ENCODE measurements around the gene FAM9C.
"Not testable (repeated sequence)": the region's sequence is repeated elsewhere in the genome, so short reads cannot be mapped to it uniquely, and the experiment has no call there.

The FAM9C gene

DNA sequence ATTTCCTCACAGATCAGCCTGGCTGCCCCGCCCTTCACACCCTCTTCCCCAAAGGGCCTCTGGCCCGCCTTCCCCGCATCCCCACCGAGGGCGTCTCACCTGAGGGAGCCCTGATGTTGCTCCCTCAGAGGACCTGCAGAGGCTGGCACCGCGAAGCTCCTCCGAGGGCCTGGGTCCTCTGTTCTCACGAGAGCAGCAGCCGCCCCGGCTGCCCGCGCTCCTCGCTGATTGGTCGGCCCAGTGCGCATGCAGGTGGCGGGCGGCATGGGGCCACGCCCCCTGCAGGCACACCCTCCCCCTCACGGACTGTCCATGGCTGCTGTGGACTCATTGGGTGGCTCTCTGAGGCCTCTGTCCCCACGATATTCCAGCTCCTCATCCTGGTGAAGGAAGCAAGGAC lies at the start of gene FAM9C:
TSS of gene FAM9C (minus strand) at position 180 of the 400 bp plus-strand sequence. CDS start 831 bp downstream, outside the sequence.
- DNase-seq (ENCODE audit: low read depth), result no peak

DNA sequence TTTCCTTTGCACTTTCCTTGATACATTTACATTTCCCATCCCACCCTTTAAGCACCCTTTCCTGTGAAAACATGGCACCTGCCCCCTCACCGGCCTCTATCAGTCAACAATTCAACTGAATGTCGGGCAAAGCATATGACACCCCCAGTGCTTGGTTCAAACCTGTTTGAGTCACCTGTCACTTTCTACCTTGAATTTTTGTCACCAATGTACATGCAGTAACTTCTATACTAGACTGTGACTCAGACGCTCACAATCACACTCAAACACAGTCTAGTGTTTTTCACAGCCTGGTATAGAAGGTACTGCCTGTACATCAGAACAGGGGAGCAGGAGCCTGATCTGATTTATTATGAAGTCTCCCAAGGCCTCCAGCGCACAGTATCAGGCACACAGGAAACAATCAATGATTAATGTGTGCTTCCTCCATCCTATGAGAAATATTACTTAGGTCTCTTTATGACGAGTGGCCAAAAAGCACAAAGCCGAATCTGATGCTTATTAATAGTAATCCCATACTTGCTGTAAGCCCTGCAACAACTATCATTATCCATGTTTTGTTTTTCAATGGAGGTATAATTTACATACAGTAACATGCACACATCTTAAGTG lies 49.2 kb upstream of the FAM9C start:
- no peak for DNase-seq (ENCODE audit: low read depth)

- DNase-seq (ENCODE audit: low read depth), result peak; percentile 66
These were observed 48.1 kb upstream of the FAM9C start for GRCh38 chrX:13092455-13092941.

DNA sequence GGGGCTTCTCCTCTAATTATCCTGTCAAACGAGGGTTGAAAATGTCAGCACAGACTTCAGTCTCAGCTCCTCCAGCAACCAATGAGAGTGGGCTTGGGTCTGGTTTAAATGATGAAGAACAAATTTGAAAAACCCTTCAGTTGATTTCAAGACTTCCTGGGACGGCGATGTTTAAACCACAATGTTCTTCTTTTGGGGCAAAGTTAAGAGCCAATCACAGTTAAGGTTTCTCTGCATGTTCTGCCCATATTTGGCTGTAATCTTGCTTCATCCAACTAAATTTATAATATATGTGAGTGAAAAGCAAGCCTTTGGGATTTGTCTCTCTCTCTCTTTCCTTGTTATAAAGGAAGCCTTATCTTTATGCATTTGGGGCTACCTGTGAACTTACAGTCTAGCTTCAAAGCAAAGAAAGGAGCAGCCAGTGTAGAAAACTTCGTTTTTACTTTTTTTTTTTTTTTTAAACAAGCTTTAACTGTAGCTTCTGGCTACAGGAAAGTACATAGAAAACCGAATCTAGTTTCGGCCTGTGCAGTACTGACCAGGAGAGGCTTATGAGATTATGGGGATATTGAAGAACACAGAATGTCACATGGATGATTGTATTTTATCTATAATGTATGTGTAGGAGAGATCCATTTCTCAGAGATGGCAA lies 46.8 kb upstream of the FAM9C start:
- no peak for DNase-seq (ENCODE audit: low read depth)

GRCh38 chrX:13090339-13091110 lies 46.1 kb upstream of the FAM9C start:
- DNase-seq (ENCODE audit: low read depth), result no peak

GRCh38 chrX:13090027-13090338 lies 45.6 kb upstream of the FAM9C start:
- no peak for DNase-seq (ENCODE audit: low read depth)

- DNase-seq (ENCODE audit: low read depth), result no peak
These were observed 43.7 kb upstream of the FAM9C start for GRCh38 chrX:13088156-13088487.

DNA sequence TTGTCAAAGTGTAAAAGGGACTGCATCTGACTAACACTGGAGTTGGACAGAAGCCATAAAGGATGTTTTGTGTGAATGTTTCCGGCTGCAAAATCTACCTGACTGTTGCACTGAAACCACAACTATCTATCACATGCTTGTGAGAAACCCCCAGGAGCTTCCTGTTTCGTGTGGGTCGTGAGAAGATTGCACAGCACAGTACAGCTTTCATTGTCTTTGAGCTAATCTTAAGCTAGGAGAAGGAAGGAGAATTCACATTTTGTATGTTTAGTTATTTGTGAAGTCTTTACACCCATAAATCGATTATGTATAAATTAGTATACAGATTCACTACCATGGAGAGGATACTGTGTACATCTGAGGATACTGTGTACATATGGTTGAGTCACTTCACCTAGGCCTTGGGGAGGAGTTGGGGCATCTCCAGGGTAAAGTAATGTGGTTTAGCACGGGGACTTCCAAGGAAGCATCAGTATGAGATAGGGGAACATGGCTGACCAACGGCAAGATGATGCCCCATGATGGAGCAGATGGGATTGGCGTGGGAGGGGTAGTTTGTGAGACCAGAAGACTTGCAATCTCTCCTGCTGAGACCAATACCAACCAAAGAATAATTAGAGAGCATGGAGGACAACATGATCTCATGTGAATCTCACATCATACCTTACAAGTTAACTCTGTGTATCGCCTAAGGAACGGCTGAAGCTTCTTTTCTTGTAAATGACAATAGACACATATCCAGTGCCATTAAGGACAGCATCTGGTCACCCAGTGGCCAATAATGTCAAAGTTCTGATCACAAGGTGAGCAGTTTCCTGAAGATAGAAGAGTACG lies 43.1 kb upstream of the FAM9C start:
- DNase-seq (ENCODE audit: low read depth), result peak; percentile 53

- not testable (repeated sequence) for DNase-seq (ENCODE audit: low read depth)
These were observed 42.4 kb upstream of the FAM9C start for GRCh38 chrX:13086793-13087321.

GRCh38 chrX:13086076-13086475 lies 41.7 kb upstream of the FAM9C start:
- DNase-seq (ENCODE audit: low read depth), result no peak

DNA sequence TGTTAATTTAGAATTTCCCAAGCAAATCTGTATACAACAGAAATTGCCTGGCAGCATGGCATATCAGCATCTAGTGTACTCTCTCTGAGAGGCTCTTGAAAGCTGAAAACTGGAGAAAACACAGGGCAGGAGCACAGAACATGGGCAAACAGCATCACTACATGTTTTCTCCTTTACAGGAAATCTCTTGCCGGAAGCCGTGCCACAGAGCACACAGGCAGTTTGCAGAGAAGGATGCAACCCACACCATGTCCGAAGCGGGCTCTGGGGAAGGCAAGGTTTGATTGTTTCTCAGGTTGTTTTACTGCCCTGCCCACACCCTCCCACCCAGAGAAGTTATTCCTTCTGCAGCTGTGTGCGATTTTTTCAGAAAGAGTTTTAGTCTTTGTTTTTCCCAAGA lies 41.1 kb upstream of the FAM9C start:
- no peak for DNase-seq (ENCODE audit: low read depth)

DNA sequence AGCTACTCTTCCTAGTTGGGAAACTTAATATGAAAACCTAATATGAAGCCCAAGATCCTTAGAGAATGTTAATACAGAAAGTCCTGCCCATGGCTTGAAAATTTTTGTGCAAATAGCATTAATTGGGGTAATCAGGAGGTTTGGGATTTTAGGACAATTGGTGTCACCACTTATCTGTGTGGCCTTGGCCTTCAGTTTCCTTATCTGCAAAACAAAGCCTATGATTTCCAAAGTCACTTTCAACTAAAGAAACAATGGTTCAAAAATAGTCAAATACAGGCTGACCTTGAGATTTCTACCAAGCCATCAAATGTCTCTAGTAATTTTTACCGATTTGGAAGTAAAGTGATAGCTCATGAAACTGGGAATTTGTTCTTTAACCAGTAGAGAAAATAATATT lies 40.2 kb upstream of the FAM9C start:
- DNase-seq (ENCODE audit: low read depth), result no peak

GRCh38 chrX:13083755-13084326 lies 39.4 kb upstream of the FAM9C start:
- DNase-seq (ENCODE audit: low read depth), result not testable (repeated sequence)

DNA sequence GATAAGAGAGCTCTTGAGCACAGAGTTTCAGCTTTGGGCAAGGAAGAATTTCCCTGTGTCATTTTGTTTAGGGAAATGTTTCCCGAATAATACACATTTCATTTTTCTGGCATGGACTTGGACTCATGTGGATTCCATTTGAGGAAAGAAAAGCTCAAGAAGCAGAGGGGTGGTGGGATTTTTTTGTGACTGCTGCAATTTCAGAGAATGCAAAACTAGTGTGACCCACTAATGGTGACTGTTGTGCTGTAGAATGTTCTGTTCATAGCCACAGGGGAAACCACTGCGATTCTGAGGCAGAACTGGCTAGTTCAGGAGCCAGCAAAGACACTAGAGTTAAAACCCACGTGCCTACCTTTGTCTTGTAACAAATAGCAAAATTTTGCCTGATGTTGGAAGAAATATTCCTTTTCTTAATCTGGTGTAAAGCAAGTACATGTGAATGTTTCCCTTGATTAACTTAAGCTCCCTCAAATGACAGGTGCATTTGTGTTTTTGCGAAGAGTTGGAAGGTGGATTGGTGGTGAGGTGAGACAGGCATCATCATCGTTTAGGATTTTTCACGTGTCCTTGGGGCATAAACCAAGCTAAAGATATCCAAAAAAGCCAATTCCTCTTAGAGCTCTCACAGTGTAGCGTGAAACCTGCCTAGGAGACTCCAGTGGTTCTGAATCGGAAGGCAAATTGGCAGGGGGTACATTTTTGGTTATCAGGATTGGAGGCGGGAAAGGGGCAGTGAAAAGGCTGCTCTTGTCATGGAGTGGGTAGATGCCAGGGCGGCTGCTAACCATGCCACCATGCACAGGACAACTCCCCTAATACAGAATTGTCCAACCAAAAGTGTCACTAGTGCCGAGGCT lies 38.0 kb upstream of the FAM9C start:
- DNase-seq (ENCODE audit: low read depth), result no peak

- DNase-seq (ENCODE audit: low read depth), result no peak
These were observed 37.2 kb upstream of the FAM9C start for GRCh38 chrX:13081395-13082205.

DNA sequence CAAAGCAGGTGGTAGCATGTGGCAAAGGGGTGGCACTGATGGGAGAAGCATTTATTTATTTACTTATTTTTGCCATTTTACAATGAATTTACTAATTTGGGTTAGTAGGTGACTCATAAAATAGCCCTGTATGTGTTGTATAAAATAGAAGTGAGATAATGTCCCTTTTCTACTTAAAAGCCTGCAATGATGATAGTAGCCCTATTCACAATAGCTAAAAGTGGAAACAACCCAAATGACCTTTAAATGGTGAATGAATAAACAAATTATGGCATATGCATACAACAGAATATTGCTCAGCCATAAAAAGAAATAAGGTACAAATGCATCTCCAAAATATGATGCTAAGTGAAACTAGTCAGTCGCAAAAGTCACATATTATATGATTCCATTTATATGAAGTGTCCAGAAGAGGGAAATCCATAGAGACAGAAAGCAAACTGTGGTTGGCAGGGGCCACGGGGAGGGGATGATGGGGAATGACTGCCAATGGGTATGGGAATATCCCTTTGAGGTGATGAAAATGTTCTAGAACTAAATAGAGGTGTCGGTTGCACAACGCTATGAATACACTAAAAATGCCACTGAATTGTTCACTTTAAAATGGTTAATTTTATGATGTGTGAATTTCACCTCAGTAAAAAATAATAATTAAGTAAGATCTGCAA lies 35.8 kb upstream of the FAM9C start:
- no peak for DNase-seq (ENCODE audit: low read depth)

DNA sequence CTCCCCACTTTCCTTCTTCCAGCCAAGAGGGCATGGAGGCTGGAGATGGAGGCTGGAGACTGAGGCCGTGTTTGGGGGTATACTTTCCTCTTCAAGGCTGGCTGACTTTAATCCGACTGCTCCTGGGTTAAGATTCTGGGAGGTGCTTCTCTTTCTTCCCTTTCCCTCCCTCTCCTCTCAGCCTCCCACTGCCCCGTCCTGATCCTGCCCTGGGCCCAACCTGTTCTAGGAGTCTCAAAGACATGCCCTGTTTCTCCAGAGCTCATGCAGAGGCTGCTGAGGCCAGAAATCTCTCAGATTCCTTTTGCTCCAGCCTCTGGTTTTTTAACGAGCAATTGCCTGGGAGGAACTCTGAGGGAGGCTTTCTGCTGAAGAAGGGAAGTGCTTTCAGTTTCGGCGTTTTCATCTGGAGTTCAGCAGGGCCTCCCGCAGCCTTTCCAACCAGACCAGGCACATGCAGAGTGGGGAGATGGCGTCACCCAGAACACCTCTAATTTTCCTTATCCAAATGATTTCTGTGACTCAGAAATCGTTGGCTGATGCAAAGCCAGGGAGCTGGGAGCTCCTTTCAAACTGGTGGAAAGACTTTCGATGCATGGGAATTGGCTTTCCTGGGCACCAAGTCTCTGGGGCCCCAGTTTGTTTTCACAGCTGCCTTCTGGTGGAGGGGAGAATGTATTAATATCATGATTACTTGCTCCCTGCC lies 34.5 kb upstream of the FAM9C start:
- no peak for DNase-seq (ENCODE audit: low read depth)

GRCh38 chrX:13077168-13077567 lies 32.7 kb upstream of the FAM9C start:
- DNase-seq (ENCODE audit: low read depth), result no peak
